GM18508 (cell line): Measurements from ENCODE around the gene TUBB4B.
"Not testable (repeated sequence)": the region's sequence is repeated elsewhere in the genome, so short reads cannot be mapped to it uniquely, and the experiment has no call there.

Experiments used
- ATAC-seq: cut with Tn5 transposase; IDR thresholded peaks from one replicate; pipeline ENCODE4 v1.9.1; 2021; ENCODE audit warnings: moderate number of reproducible peaks; ENCODE audit not compliant: insufficient read depth, unreplicated experiment

TUBB4B gene

DNA sequence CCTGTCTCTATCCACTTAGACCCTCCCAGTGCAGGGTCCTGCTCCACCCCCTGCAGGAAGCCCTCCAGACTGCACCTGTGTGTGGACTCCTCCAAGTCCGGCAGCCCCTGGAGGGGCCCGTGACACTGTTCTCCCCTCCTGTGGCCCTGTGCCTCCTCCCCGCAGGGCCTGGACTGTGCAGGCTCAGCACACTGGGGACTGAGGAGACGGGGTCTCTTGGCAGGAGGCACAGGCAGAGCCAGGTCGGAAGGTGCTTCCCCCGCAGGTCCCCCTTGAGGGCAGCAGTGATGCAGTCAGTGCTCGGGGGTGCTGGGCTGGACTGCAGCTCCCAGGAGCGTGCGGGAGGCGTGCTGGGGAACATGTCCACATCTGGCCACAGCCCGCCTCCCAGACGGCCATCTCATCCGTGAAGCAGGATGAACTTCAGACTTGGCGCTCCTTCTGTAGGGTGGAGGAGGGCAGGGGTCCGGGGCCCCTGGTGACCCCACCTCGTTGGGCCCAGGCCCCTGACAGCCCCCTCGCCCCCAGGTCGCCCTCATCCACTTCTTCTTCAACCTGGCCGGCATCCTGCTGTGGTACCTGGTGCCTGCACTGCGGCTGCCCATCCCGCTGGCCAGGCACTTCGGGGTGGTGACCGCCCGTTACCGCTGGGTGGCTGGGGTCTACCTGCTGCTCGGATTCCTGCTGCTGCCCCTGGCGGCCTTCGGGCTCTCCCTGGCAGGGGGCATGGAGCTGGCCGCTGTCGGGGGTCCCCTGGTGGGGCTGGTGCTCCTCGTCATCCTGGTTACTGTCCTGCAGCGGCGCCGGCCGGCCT, 5.5 kb upstream of the TUBB4B start:
- ATAC-seq: no peak

DNA sequence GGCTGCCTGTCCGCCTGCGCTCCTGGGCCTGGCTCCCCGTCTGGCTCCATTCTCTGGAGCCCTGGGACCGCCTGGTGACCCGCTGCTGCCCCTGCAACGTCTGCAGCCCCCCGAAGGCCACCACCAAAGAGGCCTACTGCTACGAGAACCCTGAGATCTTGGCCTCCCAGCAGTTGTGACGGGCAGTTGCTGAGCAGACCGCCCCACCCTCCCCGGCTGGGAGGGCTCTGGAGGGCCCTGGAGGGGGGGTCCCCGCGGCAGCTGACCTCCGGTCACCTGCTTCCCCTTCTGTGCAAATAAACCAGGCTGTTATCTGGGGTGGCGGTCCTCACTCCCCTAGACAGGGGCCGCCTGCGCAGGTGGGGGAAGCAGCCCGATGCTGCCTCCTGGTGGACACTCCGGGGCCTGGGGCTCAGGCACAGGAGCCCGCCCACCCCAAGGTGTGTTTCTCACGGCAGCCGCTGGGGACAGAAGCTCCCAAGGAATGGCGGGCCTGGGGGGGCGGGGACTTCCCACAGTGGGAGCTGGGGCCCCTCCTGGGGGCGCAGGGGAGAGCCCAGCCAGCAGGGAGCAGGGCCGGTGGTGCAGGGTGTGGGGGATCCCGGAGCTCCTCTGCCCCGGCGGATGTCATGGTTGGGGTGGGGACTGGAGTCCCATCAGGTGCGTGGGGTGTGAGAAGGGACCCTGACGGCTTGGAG, 4.7 kb upstream of the TUBB4B start:
- ATAC-seq: no peak

- ATAC-seq: no peak
These were observed 4.1 kb upstream of the TUBB4B start for GRCh38 chr9:137236936-137237421.

- ATAC-seq: no peak
These were observed 3.0 kb upstream of the TUBB4B start for GRCh38 chr9:137237759-137238726.

DNA sequence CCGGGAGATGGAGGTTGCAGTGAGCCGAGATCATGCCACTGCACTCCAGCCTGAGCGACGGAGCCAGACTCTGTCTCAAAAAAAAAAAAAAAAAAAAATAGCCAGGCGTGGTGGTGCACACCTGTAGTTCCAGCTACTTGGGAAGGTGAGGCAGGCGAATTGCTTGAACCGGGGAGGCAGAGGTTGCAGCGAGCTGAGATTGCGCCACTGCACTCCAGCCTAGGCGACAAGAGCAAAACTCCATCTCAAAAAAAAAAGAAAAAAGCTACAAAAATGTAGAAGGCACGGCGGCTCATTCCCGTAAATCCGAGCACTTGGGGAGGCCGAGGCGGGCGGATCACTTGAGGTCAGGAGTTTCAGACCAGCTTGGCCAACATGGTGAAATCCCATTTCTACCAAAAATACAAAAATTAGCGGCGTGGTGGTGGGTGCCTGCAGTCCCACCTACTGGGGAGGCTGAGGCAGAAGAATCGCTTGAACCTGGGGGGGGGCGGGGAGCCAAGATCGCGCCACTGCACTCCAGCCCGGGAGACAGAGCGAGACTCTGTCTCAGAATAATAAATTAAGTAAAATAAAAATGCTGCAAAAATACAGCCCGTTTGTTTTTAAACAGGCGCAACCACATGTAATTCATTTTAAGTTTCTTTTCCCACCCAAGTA, 1.4 kb upstream of the TUBB4B start:
- not testable (repeated sequence) for ATAC-seq

- peak; percentile 1 for ATAC-seq
These were observed 708 bp upstream of the TUBB4B start for GRCh38 chr9:137240318-137240840.

GRCh38 chr9:137241490-137242268, 592 bp downstream of the TUBB4B start:
- no peak for ATAC-seq

- ATAC-seq: no peak
These were observed 1.4 kb downstream of the TUBB4B start for GRCh38 chr9:137242269-137243203.

DNA sequence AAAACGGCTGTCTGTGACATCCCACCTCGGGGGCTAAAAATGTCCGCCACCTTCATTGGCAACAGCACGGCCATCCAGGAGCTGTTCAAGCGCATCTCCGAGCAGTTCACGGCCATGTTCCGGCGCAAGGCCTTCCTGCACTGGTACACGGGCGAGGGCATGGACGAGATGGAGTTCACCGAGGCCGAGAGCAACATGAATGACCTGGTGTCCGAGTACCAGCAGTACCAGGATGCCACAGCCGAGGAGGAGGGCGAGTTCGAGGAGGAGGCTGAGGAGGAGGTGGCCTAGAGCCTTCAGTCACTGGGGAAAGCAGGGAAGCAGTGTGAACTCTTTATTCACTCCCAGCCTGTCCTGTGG, 2.2 kb downstream of the TUBB4B start:
- not testable (repeated sequence) for ATAC-seq

GRCh38 chr9:137243626-137244485, 2.8 kb downstream of the TUBB4B start:
- no peak for ATAC-seq

- ATAC-seq: no peak
These were observed 3.7 kb downstream of the TUBB4B start for GRCh38 chr9:137244486-137245449.

GRCh38 chr9:137245450-137246421, 4.6 kb downstream of the TUBB4B start:
- no peak for ATAC-seq

DNA sequence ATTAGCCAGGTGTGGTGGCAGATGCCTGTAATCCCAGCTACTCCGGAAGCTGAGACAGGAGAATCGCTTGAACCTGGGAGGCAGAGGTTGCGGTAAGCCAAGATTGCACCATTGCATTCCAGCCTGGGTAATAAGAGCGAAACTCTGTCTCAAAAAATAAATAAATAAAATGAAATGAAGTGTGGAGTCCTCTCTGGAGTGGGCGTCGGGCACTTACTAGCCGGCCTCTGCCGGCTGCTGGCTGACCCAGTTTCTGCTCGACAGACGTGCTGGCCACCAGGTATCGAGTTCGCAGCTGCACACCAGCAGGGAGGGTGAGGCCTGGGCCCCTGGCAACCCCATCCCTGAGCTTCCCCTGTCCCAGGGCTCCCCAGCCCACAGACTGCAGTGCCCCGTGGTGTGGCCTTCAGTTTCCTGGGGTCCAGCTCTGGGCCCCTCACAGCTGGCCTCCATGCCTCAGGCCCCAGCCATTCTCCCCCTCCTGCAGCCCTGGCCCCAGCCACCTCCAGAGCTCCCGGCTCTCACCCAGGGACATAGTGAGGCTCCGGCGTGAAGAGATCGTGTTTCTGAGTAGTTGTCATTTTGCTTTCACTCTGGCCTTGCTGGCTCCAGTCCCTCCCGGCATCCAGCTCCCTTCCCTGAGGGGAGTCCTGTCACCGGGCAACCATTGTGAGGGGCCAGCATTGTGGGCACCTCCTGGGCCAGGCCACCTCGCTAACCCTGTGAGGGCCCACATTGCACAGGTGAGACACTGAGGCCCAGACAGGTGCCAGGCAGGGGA, 6.2 kb downstream of the TUBB4B start:
- ATAC-seq: no peak

- ATAC-seq: no peak
These were observed 6.8 kb downstream of the TUBB4B start for GRCh38 chr9:137247916-137248175.
